ENCODE measurements around the gene EFCC1.
"Not testable (repeated sequence)": the region's sequence is repeated elsewhere in the genome, so short reads cannot be mapped to it uniquely, and the experiment has no call there.

The EFCC1 gene

GRCh38 chr3:129059311-129059958 lies 58.3 kb downstream of the EFCC1 start:
- DNase-seq, result no peak

GRCh38 chr3:129060276-129061022 lies 59.3 kb downstream of the EFCC1 start, which contains the start of gene GP9:
Gene GP9 (plus strand): TSS chr3:129060779. CDS start chr3:129061740, 961 bp downstream.
- no peak for DNase-seq

GRCh38 chr3:129061023-129061887 lies 60.2 kb downstream of the EFCC1 start:
- no peak for DNase-seq

GRCh38 chr3:129061888-129062834 lies 61.1 kb downstream of the EFCC1 start:
- no peak for DNase-seq

GRCh38 chr3:129063091-129063640 lies 62.1 kb downstream of the EFCC1 start:
- DNase-seq, result no peak

- no peak for DNase-seq
These were observed 62.9 kb downstream of the EFCC1 start for GRCh38 chr3:129063841-129064482.

GRCh38 chr3:129065016-129065719 lies 64.1 kb downstream of the EFCC1 start:
- no peak for DNase-seq

- no peak for DNase-seq
These were observed 64.6 kb downstream of the EFCC1 start for GRCh38 chr3:129065720-129066073.

GRCh38 chr3:129067719-129068118 lies 66.6 kb downstream of the EFCC1 start:
- DNase-seq, result not testable (repeated sequence)

GRCh38 chr3:129068291-129068886 lies 67.3 kb downstream of the EFCC1 start:
- DNase-seq, result no peak

GRCh38 chr3:129069313-129070085 lies 68.4 kb downstream of the EFCC1 start:
- not testable (repeated sequence) for DNase-seq

- DNase-seq, result no peak
These were observed 69.2 kb downstream of the EFCC1 start for GRCh38 chr3:129070086-129070885.

GRCh38 chr3:129077222-129077621 lies 76.1 kb downstream of the EFCC1 start:
- DNase-seq, result no peak

- no peak for DNase-seq
These were observed 77.4 kb downstream of the EFCC1 start for GRCh38 chr3:129078510-129078909.

- DNase-seq, result no peak
These were observed 80.4 kb downstream of the EFCC1 start for GRCh38 chr3:129081503-129081902.

GRCh38 chr3:129082026-129082425 lies 80.9 kb downstream of the EFCC1 start:
- no peak for DNase-seq

- no peak for DNase-seq
These were observed 83.4 kb downstream of the EFCC1 start for GRCh38 chr3:129084501-129084900.

GRCh38 chr3:129085165-129085715 lies 84.1 kb downstream of the EFCC1 start:
- no peak for DNase-seq
